Neuronal stem cell (in vitro differentiated cells): ENCODE measurements around the gene CCDC159.
A peak's percentile ranks its signal among the peaks of the same experiment; 100 is the strongest.

Experiments used
- DNase-seq: peaks from one replicate; pipeline ENCODE4 v3.0.0-alpha.2; 2013; ENCODE audit warnings: low spot score
- H2AFZ ChIP-seq: one replicate; pipeline ENCODE4 v1.6.1; 2013; ENCODE audit warnings: mild to moderate bottlenecking, low read length, inconsistent platforms
- H2AK5ac ChIP-seq: 2 replicates; pipeline ENCODE4 v1.6.1; 2013; ENCODE audit warnings: low read depth, mild to moderate bottlenecking, inconsistent platforms, low read length, moderate library complexity, mixed read lengths
- H2BK120ac ChIP-seq: 2 replicates; pipeline ENCODE4 v1.6.1; 2013; ENCODE audit warnings: low read depth, mild to moderate bottlenecking, inconsistent platforms, low read length, moderate library complexity, mixed read lengths
- H2BK12ac ChIP-seq: one replicate; pipeline ENCODE4 v1.6.1; 2013; ENCODE audit warnings: low read length, inconsistent platforms
- H2BK15ac ChIP-seq: 2 replicates; pipeline ENCODE4 v1.6.1; 2013; ENCODE audit warnings: mild to moderate bottlenecking, low read length, inconsistent platforms, mixed read lengths
- H2BK5ac ChIP-seq: one replicate; pipeline ENCODE4 v1.6.1; 2013; ENCODE audit warnings: inconsistent platforms, mild to moderate bottlenecking, low read length, moderate library complexity
- H3K14ac ChIP-seq: one replicate; pipeline ENCODE4 v1.6.1; 2013; ENCODE audit warnings: low read length, inconsistent platforms
- H3K18ac ChIP-seq: 2 replicates; pipeline ENCODE4 v1.6.1; 2013; ENCODE audit warnings: low read length, inconsistent platforms
- H3K23ac ChIP-seq: 2 replicates; pipeline ENCODE4 v1.6.1; 2013; ENCODE audit warnings: low read depth, mild to moderate bottlenecking, mixed read lengths, low read length, inconsistent platforms; ENCODE audit not compliant: poor library complexity
- H3K27ac ChIP-seq: replicated peaks from 3 replicates; pipeline ENCODE4 v1.5.1; 2013; ENCODE audit warnings: low read length, inconsistent platforms
- H3K27me3 ChIP-seq, 3 experiments: 2 replicates each; pipeline ENCODE4 v1.6.1; 2013; ENCODE audit warnings: low read length in 3 of 3, mild to moderate bottlenecking in 2 of 3, inconsistent platforms in 1 of 3, low read depth in 1 of 3, mixed read lengths in 1 of 3, moderate library complexity in 1 of 3; ENCODE audit not compliant: control insufficient read depth in 3 of 3, insufficient read depth in 3 of 3
- H3K36me3 ChIP-seq, 2 donors: replicated peaks in 1 of 2; 2 replicates each; pipeline ENCODE4 v1.6.1; 2013; ENCODE audit warnings: low read length in 2 of 2; ENCODE audit not compliant: control insufficient read depth in 2 of 2, insufficient read depth in 2 of 2
- H3K4ac ChIP-seq: 2 replicates; pipeline ENCODE4 v1.6.1; 2013; ENCODE audit warnings: inconsistent platforms, mild to moderate bottlenecking, low read length, moderate library complexity
- H3K4me1 ChIP-seq, 2 donors: 1 replicate in 1 of 2; 2 replicates in 1 of 2; pipeline ENCODE4 v1.6.1; 2013; ENCODE audit warnings: low read length in 2 of 2, low read depth in 1 of 2; ENCODE audit not compliant: control insufficient read depth in 2 of 2, insufficient read depth in 1 of 2
- H3K4me2 ChIP-seq: one replicate; pipeline ENCODE4 v1.6.1; 2013; ENCODE audit warnings: mild to moderate bottlenecking, low read length, inconsistent platforms; ENCODE audit not compliant: insufficient read depth, poor library complexity, severe bottlenecking
- H3K4me3 ChIP-seq, 2 donors: 2 replicates each; pipeline ENCODE4 v1.5.1; 2013; ENCODE audit warnings: low read length in 2 of 2, mild to moderate bottlenecking in 2 of 2, inconsistent platforms in 1 of 2, moderate library complexity in 1 of 2
- H3K79me1 ChIP-seq: one replicate; pipeline ENCODE4 v1.6.1; 2013; ENCODE audit warnings: low read depth, mild to moderate bottlenecking, inconsistent platforms, low read length, moderate library complexity
- H3K9ac ChIP-seq: one replicate; pipeline ENCODE4 v1.6.1; 2013; ENCODE audit warnings: mild to moderate bottlenecking, low read depth, low read length, inconsistent platforms; ENCODE audit not compliant: poor library complexity
- H3K9me3 ChIP-seq, 2 donors: replicated peaks in 1 of 2; 2 replicates each; pipeline versions ENCODE3 to v1.6.1; 2013; ENCODE audit warnings: low read length in 2 of 2, mild to moderate bottlenecking in 2 of 2, inconsistent platforms in 1 of 2, low read depth in 1 of 2, mixed read lengths in 1 of 2, moderate library complexity in 1 of 2; ENCODE audit not compliant: control insufficient read depth in 2 of 2, insufficient read depth in 1 of 2
- H4K8ac ChIP-seq: one replicate; pipeline ENCODE4 v1.6.1; 2013; ENCODE audit warnings: low read depth, mild to moderate bottlenecking, inconsistent platforms, low read length, moderate library complexity
- H4K91ac ChIP-seq: one replicate; pipeline ENCODE4 v1.6.1; 2013; ENCODE audit warnings: low read length, low read depth, mild to moderate bottlenecking, inconsistent platforms; ENCODE audit not compliant: poor library complexity
- WGBS, 2 donors: extraction: QIAGEN DNeasy Blood & Tissue Kit; methylation state at CpG; one replicate each; pipeline ENCODE4 v1.1.7; 2013; ENCODE audit warnings: missing lambda C conversion rate in 2 of 2, mixed read lengths in 1 of 2; ENCODE audit not compliant: insufficient read length in 2 of 2, insufficient replicate concordance in 1 of 2; ENCODE audit errors: extremely low coverage in 2 of 2; 5-methylcytosine and 5-hydroxymethylcytosine counted together

CCDC159 gene

DNA sequence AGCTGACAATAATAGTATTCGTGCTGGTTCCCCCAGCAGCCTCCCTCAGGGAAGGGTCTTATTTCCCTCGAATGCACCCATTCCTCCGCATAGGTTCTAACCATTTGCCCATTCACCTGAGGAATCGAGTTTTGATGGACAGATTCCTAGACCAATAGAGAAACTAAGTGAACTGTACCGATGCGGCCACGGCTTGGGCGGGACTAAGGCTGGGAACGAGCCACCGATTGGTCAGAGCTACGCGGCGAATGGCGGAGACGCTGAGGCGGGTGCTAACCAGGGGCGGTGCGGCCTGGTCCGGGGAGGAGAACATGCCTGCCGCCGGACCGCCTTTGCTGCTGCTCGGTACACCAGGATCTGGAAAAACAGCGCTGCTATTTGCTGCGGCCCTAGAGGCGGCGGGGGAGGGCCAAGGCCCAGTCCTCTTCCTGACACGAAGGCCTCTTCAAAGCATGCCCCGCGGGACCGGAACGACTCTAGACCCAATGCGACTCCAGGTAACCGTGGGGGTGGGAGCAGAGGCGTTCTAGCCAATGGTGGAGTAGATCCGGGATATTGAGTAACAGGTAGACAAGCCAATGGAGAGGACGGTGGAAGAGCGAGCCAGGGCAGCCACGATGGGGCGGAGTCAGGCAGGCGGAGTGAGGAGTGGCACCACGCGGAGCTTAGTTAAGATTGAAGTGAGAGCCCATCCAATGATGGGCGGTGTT, 28.3 kb downstream of the CCDC159 start, which contains the start of gene SWSAP1:
Gene SWSAP1 (plus strand): TSS at position 234 of the 710 bp plus-strand sequence. CDS start 15 bp downstream, at position 249.
- Histone ChIP-seq H3K4ac (no peak within 1 kb of the TSS), H3K18ac (peak within 1 kb of the TSS; percentile 99), H2BK5ac (peak within 1 kb of the TSS; percentile 78), H3K23ac (peak within 1 kb of the TSS; percentile 94), H3K79me1 (peaks cover 3% of the 10 kb centered on the region), H3K9me3 (no peaks in the 10 kb centered on the region), H3K27me3 (no peaks in the 10 kb centered on the region), H3K36me3 (peaks cover 0 to 16% of the 10 kb centered on the region in 2 donors), H2BK12ac (peak within 1 kb of the TSS; percentile 63), H4K8ac (peak within 1 kb of the TSS; percentile 98), H2AFZ (peak within 1 kb of the TSS; percentile 92), H2BK120ac (peak within 1 kb of the TSS; percentile 9), H2AK5ac (peak within 1 kb of the TSS; percentile 99), H3K27ac (peak within 1 kb of the TSS; percentile 87), H3K4me1 (peaks cover 19 to 21% of the 10 kb centered on the region in 2 donors), H2BK15ac (peak within 1 kb of the TSS; percentile 72), H3K4me2 (peak within 1 kb of the TSS; percentile 71), H3K9ac (peak within 1 kb of the TSS; percentile 91), H4K91ac (peak within 1 kb of the TSS; percentile 98), H3K4me3 (peak within 1 kb of the TSS; percentile 67 to 81), H3K14ac (no peak within 1 kb of the TSS)
- WGBS, 2 donors: no CpG with 5 or more reads among the region's 44 CpGs
- DNase-seq: peak; percentile 98

DNA sequence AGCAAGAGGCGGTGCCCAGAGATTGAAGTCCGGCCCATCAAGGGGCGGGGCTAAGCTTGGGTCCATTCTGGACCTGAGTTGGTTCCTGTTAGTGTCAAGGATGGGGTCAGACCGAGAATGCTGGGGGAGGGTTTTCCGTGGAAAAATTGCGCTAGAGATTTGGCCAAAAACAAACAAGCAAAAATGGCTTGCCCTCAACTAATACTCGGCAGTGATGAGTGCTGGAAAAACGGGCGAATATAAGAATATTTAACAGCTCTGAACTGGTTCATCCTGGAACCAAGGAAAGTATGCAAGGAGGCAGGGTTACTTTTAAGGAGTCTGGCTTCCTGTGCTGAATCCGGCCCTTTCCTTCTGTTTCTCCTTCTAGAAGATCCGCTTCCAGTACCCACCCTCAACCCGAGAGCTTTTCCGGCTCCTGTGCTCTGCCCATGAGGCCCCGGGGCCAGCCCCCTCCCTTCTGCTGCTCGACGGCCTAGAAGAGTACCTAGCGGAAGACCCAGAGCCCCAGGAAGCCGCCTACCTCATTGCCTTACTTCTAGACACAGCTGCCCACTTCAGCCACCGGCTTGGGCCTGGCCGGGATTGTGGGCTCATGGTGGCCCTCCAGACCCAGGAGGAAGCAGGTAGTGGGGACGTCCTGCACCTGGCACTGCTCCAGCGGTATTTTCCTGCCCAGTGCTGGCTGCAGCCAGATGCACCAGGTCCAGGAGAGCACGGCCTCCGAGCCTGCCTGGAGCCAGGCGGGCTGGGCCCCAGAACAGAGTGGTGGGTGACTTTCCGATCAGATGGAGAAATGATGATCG, 29.0 kb downstream of the CCDC159 start:
- Histone ChIP-seq H3K4me1 (peaks cover 19 to 21% of the 10 kb centered on the region in 2 donors), H3K27me3 (no peaks in the 10 kb centered on the region), H3K27ac (peak overlapping the region; percentile 65), H4K8ac (peak overlapping the region; percentile 29), H3K79me1 (peaks cover 3% of the 10 kb centered on the region), H2BK120ac (no peak overlapping the region), H3K4me2 (peak overlapping the region; percentile 71), H3K36me3 (peaks cover 0 to 15% of the 10 kb centered on the region in 2 donors), H3K9ac (peak overlapping the region; percentile 87), H3K18ac (peak overlapping the region; percentile 74), H3K9me3 (no peaks in the 10 kb centered on the region), H3K23ac (peak overlapping the region; percentile 70), H2AFZ (peak overlapping the region; percentile 74), H2BK12ac (peak overlapping the region; percentile 63), H3K4ac (no peak overlapping the region), H3K14ac (no peak overlapping the region), H3K4me3 (peak overlapping the region; percentile 26 to 67), H2BK5ac (peak overlapping the region; percentile 78), H4K91ac (peak overlapping the region; percentile 38), H2AK5ac (peak overlapping the region; percentile 99), H2BK15ac (peak overlapping the region; percentile 72)
- WGBS, 2 donors: no CpG with 5 or more reads among the region's 27 CpGs
- DNase-seq: no peak

DNA sequence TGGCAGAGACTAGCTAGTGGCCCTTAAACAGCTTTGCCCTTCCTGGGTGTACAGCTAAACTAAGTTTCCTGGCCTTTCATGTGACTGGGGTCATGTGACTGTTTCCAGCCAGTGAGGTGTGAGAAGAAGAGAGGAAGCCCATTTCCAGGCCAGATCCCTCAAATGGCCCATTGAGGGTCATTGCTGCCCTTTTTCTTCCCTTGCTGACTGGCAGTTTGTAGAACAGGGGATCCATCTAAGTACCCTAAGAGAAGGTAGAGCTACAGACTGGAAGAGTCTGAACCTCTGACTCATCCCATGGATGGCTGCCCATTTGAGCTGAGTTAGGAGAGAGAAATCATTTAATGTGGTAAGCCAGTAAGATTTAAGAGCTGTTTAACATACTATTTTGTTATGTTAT, 30.9 kb downstream of the CCDC159 start:
- no peak overlapping the region for H3K23ac ChIP-seq
- no peak overlapping the region for H3K4ac ChIP-seq
- peaks cover 0 to 15% of the 10 kb centered on the region in 2 donors for H3K36me3 ChIP-seq
- no peak overlapping the region for H3K4me3 ChIP-seq
- H4K91ac ChIP-seq: no peak overlapping the region
- H3K79me1 ChIP-seq: peaks cover 3% of the 10 kb centered on the region
- no peak overlapping the region for H3K4me2 ChIP-seq
- H2BK120ac ChIP-seq: no peak overlapping the region
- peaks cover 24% of the 10 kb centered on the region in 2 donors for H3K4me1 ChIP-seq
- no peak for DNase-seq
- no peak overlapping the region for H2BK12ac ChIP-seq
- H3K9ac ChIP-seq: no peak overlapping the region
- no peak overlapping the region for H2BK15ac ChIP-seq
- H4K8ac ChIP-seq: no peak overlapping the region
- H3K27me3 ChIP-seq: peaks cover 0 to 5% (median 0%) of the 10 kb centered on the region in 3 experiments
- no peak overlapping the region for H2BK5ac ChIP-seq
- no peak overlapping the region for H3K27ac ChIP-seq
- H3K18ac ChIP-seq: no peak overlapping the region
- H2AFZ ChIP-seq: no peak overlapping the region
- H2AK5ac ChIP-seq: no peak overlapping the region
- H3K9me3 ChIP-seq: no peaks in the 10 kb centered on the region
- no peak overlapping the region for H3K14ac ChIP-seq

DNA sequence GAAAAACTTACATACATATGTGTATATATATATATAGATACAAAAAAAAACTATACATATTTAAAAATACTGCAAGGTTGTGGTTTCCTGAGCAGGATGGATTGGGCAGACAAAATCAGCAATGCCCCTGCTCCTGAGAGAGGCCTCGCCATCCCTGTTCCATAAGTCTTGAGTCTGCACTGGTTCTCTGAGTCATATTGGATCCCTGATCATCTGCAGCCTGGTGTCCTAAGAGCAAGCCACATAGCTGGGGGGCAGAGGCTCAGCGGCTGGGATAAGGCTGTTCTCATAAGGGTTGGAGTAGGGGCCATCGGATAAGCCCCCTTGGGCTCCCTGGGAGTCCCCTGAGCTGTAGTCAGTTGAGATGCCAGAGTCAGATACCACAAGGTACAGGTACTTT, 31.4 kb downstream of the CCDC159 start:
- peaks cover 24% of the 10 kb centered on the region in 2 donors for H3K4me1 ChIP-seq
- H2AFZ ChIP-seq: no peak overlapping the region
- no peak overlapping the region for H4K8ac ChIP-seq
- H2BK12ac ChIP-seq: no peak overlapping the region
- no peak overlapping the region for H3K18ac ChIP-seq
- peaks cover 3 to 9% (median 3%) of the 10 kb centered on the region in 3 experiments for H3K27me3 ChIP-seq
- peaks cover 0 to 15% of the 10 kb centered on the region in 2 donors for H3K36me3 ChIP-seq
- no peak overlapping the region for H2BK15ac ChIP-seq
- H3K9ac ChIP-seq: no peak overlapping the region
- H3K14ac ChIP-seq: peak overlapping the region; percentile 75
- H3K9me3 ChIP-seq: peaks cover 0 to 1% of the 10 kb centered on the region in 2 donors
- peak overlapping the region; percentile 25 for H3K23ac ChIP-seq
- H3K79me1 ChIP-seq: peaks cover 3% of the 10 kb centered on the region
- DNase-seq: no peak
- H3K4ac ChIP-seq: no peak overlapping the region
- no peak overlapping the region for H3K27ac ChIP-seq
- peak overlapping the region; percentile 78 for H2AK5ac ChIP-seq
- no peak overlapping the region for H3K4me2 ChIP-seq
- no peak overlapping the region for H2BK5ac ChIP-seq
- no peak overlapping the region for H4K91ac ChIP-seq
- no CpG with 5 or more reads among the region's 3 CpGs for WGBS, 2 donors
- no peak overlapping the region for H3K4me3 ChIP-seq
- H2BK120ac ChIP-seq: no peak overlapping the region
